Liver (tissue), 9 donors: Measurements from ENCODE around the gene DCAF12L2. TPM values are rescaled to one million over a fixed set of nuclear protein-coding genes. Genes with fewer than 3 reads are reported as not detected.

Experiments
- DNase-seq: peaks from one replicate; pipeline ENCODE4 v3.0.0-alpha.2; 2017; ENCODE audit warnings: low spot score
- H3K27ac ChIP-seq, 2 donors: one replicate each; pipeline ENCODE4 v1.7.0; 2013; ENCODE audit warnings: inconsistent platforms in 2 of 2, low read length in 2 of 2, control low read depth in 1 of 2, low read depth in 1 of 2, mild to moderate bottlenecking in 1 of 2
- H3K27me3 ChIP-seq, 4 donors: one replicate each; pipeline versions ENCODE4 v1.6.1 to v1.7.0; 2013; ENCODE audit warnings: low read length in 3 of 4, inconsistent platforms in 1 of 4, mild to moderate bottlenecking in 1 of 4, moderate library complexity in 1 of 4; ENCODE audit not compliant: control insufficient read depth in 4 of 4, insufficient read depth in 4 of 4
- H3K36me3 ChIP-seq, 4 donors: one replicate each; pipeline versions ENCODE4 v1.6.1 to v1.7.0; 2013; ENCODE audit warnings: low read length in 3 of 4, mild to moderate bottlenecking in 3 of 4, low read depth in 1 of 4, moderate library complexity in 1 of 4; ENCODE audit not compliant: control insufficient read depth in 4 of 4, insufficient read depth in 3 of 4
- H3K4me1 ChIP-seq, 4 donors: one replicate each; pipeline versions ENCODE4 v1.6.1 to v1.7.0; 2013; ENCODE audit warnings: low read length in 3 of 4, mild to moderate bottlenecking in 3 of 4, moderate library complexity in 1 of 4; ENCODE audit not compliant: control insufficient read depth in 4 of 4, insufficient read depth in 4 of 4
- H3K4me3 ChIP-seq, 3 donors: one replicate each; pipeline versions ENCODE4 v1.6.1 to v1.7.0; 2013; ENCODE audit warnings: low read length in 3 of 3, control low read depth in 1 of 3, low read depth in 1 of 3, mild to moderate bottlenecking in 1 of 3
- H3K9ac ChIP-seq, 2 donors: one replicate each; pipeline ENCODE4 v1.7.0; 2013; ENCODE audit warnings: low read length in 2 of 2, mild to moderate bottlenecking in 2 of 2, moderate library complexity in 2 of 2, control low read depth in 1 of 2, low read depth in 1 of 2
- H3K9me3 ChIP-seq, 4 donors: one replicate each; pipeline versions ENCODE4 v1.6.1 to v1.7.0; 2013; ENCODE audit warnings: low read length in 3 of 4; ENCODE audit not compliant: control insufficient read depth in 4 of 4
- EGR1 ChIP-seq, 2 donors: IDR thresholded peaks; 2 replicates each; pipeline ENCODE4 v1.6.1; 2016 to 2018; ENCODE audit warnings: antibody characterized with exemption in 2 of 2, low read depth in 2 of 2
- FOXA1 ChIP-seq: IDR thresholded peaks from 2 replicates; pipeline ENCODE4 v1.6.1; 2016; ENCODE audit warnings: antibody characterized with exemption
- FOXA2 ChIP-seq: IDR thresholded peaks from 2 replicates; pipeline ENCODE4 v1.6.1; 2016; ENCODE audit warnings: antibody characterized with exemption
- GABPA ChIP-seq, 2 donors: IDR thresholded peaks in 1 of 2; conservative IDR thresholded peaks in 1 of 2; 2 replicates each; pipeline ENCODE4 v1.6.1; 2016; ENCODE audit warnings: antibody characterized with exemption in 2 of 2, mild to moderate bottlenecking in 1 of 2, moderate library complexity in 1 of 2
- HNF4A ChIP-seq, 2 donors: conservative IDR thresholded peaks; 2 replicates each; pipeline ENCODE4 v1.6.1; 2016; ENCODE audit warnings: antibody characterized with exemption in 2 of 2, mild to moderate bottlenecking in 2 of 2
- HNF4G ChIP-seq: IDR thresholded peaks from 2 replicates; pipeline ENCODE4 v1.6.1; 2016; ENCODE audit warnings: antibody characterized with exemption
- JUND ChIP-seq, 2 donors: IDR thresholded peaks; 2 replicates each; pipeline ENCODE4 v1.6.1; 2016; ENCODE audit warnings: antibody characterized with exemption in 2 of 2
- NR2F2 ChIP-seq: IDR thresholded peaks from 2 replicates; pipeline ENCODE4 v1.6.1; 2016; ENCODE audit warnings: antibody characterized with exemption
- RAD21 ChIP-seq, 2 donors: IDR thresholded peaks; 2 replicates each; pipeline ENCODE4 v1.6.1; 2016; ENCODE audit warnings: antibody characterized with exemption in 2 of 2, mild to moderate bottlenecking in 2 of 2
- RXRA ChIP-seq, 2 donors: IDR thresholded peaks; 2 replicates each; pipeline ENCODE4 v1.6.1; 2017 to 2018; ENCODE audit warnings: antibody characterized with exemption in 2 of 2, mild to moderate bottlenecking in 1 of 2
- SP1 ChIP-seq: IDR thresholded peaks from 2 replicates; pipeline ENCODE4 v1.6.1; 2018; ENCODE audit warnings: antibody characterized with exemption, mild to moderate bottlenecking
- TAF1 ChIP-seq: conservative IDR thresholded peaks from 2 replicates; pipeline ENCODE4 v1.6.1; 2016; ENCODE audit warnings: antibody characterized with exemption, mild to moderate bottlenecking
- YY1 ChIP-seq: IDR thresholded peaks from 2 replicates; pipeline ENCODE4 v1.6.1; 2016; ENCODE audit warnings: antibody characterized with exemption, mild to moderate bottlenecking
- WGBS: extraction: QIAGEN DNeasy Blood & Tissue Kit; methylation state at CpG from one replicate; pipeline ENCODE4 v1.1.7; 2013; 5-methylcytosine and 5-hydroxymethylcytosine counted together
- polyA plus RNA-seq, 2 donors: library from polyadenylated mRNA; stranded (reverse) in 1 of 2; unstranded in 1 of 2; fragments of 200-250 nt in 1 of 2; fragments of >200 nt in 1 of 2; fragmentation: Nextera tagmentation in 1 of 2; extraction: Ambion mirVana in 1 of 2; gene quantifications; one replicate each; pipeline versions ENCODE4 v1.2.1 to v1.2.3, GENCODE V29; 2013 to 2015
- total RNA-seq, 2 donors: library from RNA; depleted of rRNA; stranded (reverse); fragments of >200 nt; gene quantifications; one replicate each; pipeline ENCODE4 v1.2.3, GENCODE V29; 2014
- TF ChIP-seq, protein P1 (sequence below): IDR thresholded peaks from 2 replicates; pipeline ENCODE4 v1.6.1; 2016; ENCODE audit warnings: antibody characterized with exemption
- TF ChIP-seq, protein P2 (sequence below): fragments of 150-350 bp; IDR thresholded peaks from 2 replicates; pipeline ENCODE4 v1.5.1; 2017; ENCODE audit warnings: improper control_type of control experiment, low read depth, low read length; ENCODE audit not compliant: missing input control
- TF ChIP-seq, protein P3 (sequence below): IDR thresholded peaks from 2 replicates; pipeline ENCODE4 v1.6.1; 2016; ENCODE audit warnings: antibody characterized with exemption
- TF ChIP-seq, protein P4 (sequence below): IDR thresholded peaks from 2 replicates; pipeline ENCODE4 v1.6.1; 2016; ENCODE audit warnings: antibody characterized with exemption
- donor health status: healthy.
- donor health status: healthy.
- donor health status: healthy.
- donor health status: healthy.
- donor health status: healthy.

The DCAF12L2 gene
- total and polyA plus RNA-seq, 4 donors, result not detected

DNA sequence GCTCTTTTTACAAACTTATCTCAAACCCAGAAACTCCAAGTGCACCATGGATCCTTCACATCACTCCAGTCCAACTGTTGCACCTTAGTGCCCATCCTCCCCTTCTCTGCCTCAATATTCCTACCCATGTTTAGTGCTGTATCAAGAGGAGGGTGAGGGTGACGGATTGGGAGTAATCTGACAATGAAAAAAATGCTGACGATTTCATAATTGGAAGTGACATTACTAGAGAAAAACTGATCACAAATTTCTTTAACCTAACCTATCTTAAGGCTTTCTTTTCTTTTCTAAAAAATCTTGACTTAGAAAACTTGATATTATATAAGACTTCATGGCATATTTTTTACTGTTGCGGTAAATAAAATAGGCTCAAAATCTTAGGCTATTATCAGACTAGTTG is 1.5 kb upstream of the DCAF12L2 start:
- no peak for TF ChIP-seq FOXA2
- TF ChIP-seq YY1, result no peak
- no peak for TF ChIP-seq JUND (IDR thresholded peaks at IDR 0.05)
- no peak for TF ChIP-seq EGR1 (IDR thresholded peaks at IDR 0.05; ENCODE audit: low read depth in 2 of 2)
- TF ChIP-seq FOXA1, result no peak
- no peak for TF ChIP-seq RAD21 (IDR thresholded peaks at IDR 0.05)
- TF ChIP-seq HNF4G, result no peak
- TF ChIP-seq RXRA (IDR thresholded peaks at IDR 0.05), result no peak
- TF ChIP-seq, protein P1, sequence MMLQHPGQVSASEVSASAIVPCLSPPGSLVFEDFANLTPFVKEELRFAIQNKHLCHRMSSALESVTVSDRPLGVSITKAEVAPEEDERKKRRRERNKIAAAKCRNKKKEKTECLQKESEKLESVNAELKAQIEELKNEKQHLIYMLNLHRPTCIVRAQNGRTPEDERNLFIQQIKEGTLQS, result no peak
- TF ChIP-seq, protein P2, sequence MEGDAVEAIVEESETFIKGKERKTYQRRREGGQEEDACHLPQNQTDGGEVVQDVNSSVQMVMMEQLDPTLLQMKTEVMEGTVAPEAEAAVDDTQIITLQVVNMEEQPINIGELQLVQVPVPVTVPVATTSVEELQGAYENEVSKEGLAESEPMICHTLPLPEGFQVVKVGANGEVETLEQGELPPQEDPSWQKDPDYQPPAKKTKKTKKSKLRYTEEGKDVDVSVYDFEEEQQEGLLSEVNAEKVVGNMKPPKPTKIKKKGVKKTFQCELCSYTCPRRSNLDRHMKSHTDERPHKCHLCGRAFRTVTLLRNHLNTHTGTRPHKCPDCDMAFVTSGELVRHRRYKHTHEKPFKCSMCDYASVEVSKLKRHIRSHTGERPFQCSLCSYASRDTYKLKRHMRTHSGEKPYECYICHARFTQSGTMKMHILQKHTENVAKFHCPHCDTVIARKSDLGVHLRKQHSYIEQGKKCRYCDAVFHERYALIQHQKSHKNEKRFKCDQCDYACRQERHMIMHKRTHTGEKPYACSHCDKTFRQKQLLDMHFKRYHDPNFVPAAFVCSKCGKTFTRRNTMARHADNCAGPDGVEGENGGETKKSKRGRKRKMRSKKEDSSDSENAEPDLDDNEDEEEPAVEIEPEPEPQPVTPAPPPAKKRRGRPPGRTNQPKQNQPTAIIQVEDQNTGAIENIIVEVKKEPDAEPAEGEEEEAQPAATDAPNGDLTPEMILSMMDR, result no peak
- no peak for TF ChIP-seq NR2F2
- TF ChIP-seq SP1, result no peak
- no peak for TF ChIP-seq TAF1
- no peak for TF ChIP-seq HNF4A (conservative IDR thresholded peaks at IDR 0.05)
- 84% methylated on average over 3 of the region's 3 CpGs for WGBS
- H3K9me3 ChIP-seq, result no peaks in the 10 kb centered on the region
- H3K27me3 ChIP-seq, result peaks cover 0 to 3% (median 0%) of the 10 kb centered on the region in 4 donors
- H3K4me1 ChIP-seq, result no peaks in the 10 kb centered on the region
- no peaks in the 10 kb centered on the region for H3K36me3 ChIP-seq
- no peak for DNase-seq
- H3K4me3 ChIP-seq, result no peak overlapping the region
- no peak overlapping the region for H3K9ac ChIP-seq
- no peak overlapping the region for H3K27ac ChIP-seq

DNA sequence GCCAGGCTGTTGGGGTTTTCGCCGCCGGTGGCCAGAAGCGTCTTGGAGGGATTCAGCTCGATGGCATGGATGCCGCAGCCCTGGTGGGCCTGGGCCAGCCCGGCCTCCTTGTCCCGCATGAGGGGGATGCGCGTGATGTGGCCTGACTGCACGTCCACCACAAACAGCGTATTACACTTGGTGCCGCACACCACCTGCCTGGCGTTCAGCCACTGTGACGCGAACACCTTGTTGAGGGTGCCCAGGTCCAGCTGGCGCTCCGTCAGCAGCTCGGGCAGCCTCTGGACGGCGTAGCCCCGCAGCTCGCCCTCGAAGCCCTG is 728 bp downstream of the DCAF12L2 start:
- Histone ChIP-seq H3K27ac (no peak overlapping the region), H3K4me3 (no peak overlapping the region), H3K9me3 (no peaks in the 10 kb centered on the region), H3K27me3 (peaks cover 0 to 3% (median 0%) of the 10 kb centered on the region in 4 donors), H3K36me3 (no peaks in the 10 kb centered on the region), H3K4me1 (no peaks in the 10 kb centered on the region), H3K9ac (no peak overlapping the region)
- WGBS, result 66% methylated on average over 24 of the region's 24 CpGs
- TF ChIP-seq, protein P3, sequence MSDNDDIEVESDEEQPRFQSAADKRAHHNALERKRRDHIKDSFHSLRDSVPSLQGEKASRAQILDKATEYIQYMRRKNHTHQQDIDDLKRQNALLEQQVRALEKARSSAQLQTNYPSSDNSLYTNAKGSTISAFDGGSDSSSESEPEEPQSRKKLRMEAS, result no peak
- no peak for TF ChIP-seq JUND (IDR thresholded peaks at IDR 0.05)
- TF ChIP-seq FOXA1, result no peak
- TF ChIP-seq NR2F2, result no peak
- TF ChIP-seq, protein P1, result no peak
- no peak for TF ChIP-seq GABPA (IDR thresholded peaks at IDR 0.05 in 1 of 2, conservative IDR thresholded peaks at IDR 0.05 in 1 of 2)
- no peak for TF ChIP-seq HNF4A (conservative IDR thresholded peaks at IDR 0.05)
- TF ChIP-seq, protein P4, sequence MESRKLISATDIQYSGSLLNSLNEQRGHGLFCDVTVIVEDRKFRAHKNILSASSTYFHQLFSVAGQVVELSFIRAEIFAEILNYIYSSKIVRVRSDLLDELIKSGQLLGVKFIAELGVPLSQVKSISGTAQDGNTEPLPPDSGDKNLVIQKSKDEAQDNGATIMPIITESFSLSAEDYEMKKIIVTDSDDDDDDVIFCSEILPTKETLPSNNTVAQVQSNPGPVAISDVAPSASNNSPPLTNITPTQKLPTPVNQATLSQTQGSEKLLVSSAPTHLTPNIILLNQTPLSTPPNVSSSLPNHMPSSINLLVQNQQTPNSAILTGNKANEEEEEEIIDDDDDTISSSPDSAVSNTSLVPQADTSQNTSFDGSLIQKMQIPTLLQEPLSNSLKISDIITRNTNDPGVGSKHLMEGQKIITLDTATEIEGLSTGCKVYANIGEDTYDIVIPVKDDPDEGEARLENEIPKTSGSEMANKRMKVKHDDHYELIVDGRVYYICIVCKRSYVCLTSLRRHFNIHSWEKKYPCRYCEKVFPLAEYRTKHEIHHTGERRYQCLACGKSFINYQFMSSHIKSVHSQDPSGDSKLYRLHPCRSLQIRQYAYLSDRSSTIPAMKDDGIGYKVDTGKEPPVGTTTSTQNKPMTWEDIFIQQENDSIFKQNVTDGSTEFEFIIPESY, result no peak
- TF ChIP-seq TAF1, result no peak
- no peak for DNase-seq
